ENCODE data around the gene TMC2. TPM values are rescaled to one million over a fixed set of nuclear protein-coding genes. Genes with fewer than 3 reads are reported as not detected.

Gene TMC2
- total RNA-seq, 1 donor from 2014 or later = not detected

- no peak for DNase-seq (ENCODE audit: extremely low read depth, low read depth, low spot score)
Measured at GRCh38 chr20:2564406-2564805, 28.0 kb downstream of the TMC2 start.

GRCh38 chr20:2575682-2576081 lies 39.3 kb downstream of the TMC2 start:
- no peak for DNase-seq (ENCODE audit: extremely low read depth, low read depth, low spot score)

- DNase-seq (ENCODE audit: extremely low read depth, low read depth, low spot score) = no peak
Measured at GRCh38 chr20:2576317-2576727, 39.9 kb downstream of the TMC2 start.

- DNase-seq (ENCODE audit: extremely low read depth, low read depth, low spot score) = no peak
Measured at GRCh38 chr20:2578475-2579192, 42.3 kb downstream of the TMC2 start.

- no peak for DNase-seq (ENCODE audit: extremely low read depth, low read depth, low spot score)
Measured at GRCh38 chr20:2585811-2586210, 49.4 kb downstream of the TMC2 start.

GRCh38 chr20:2593756-2594155 lies 57.4 kb downstream of the TMC2 start:
- no peak for DNase-seq (ENCODE audit: extremely low read depth, low read depth, low spot score)

GRCh38 chr20:2595076-2595475 lies 58.7 kb downstream of the TMC2 start:
- no peak for DNase-seq (ENCODE audit: extremely low read depth, low read depth, low spot score)

- DNase-seq (ENCODE audit: extremely low read depth, low read depth, low spot score) = no peak
Measured at GRCh38 chr20:2596673-2597279, 60.4 kb downstream of the TMC2 start.

GRCh38 chr20:2599288-2600006 lies 63.1 kb downstream of the TMC2 start:
- no peak for DNase-seq (ENCODE audit: extremely low read depth, low read depth, low spot score)

- DNase-seq (ENCODE audit: extremely low read depth, low read depth, low spot score) = no peak
Measured at GRCh38 chr20:2602046-2602735, 65.8 kb downstream of the TMC2 start.

GRCh38 chr20:2602746-2603145 lies 66.4 kb downstream of the TMC2 start:
- no peak for DNase-seq (ENCODE audit: extremely low read depth, low read depth, low spot score)

GRCh38 chr20:2603816-2604505 lies 67.6 kb downstream of the TMC2 start:
- DNase-seq (ENCODE audit: extremely low read depth, low read depth, low spot score) = no peak

GRCh38 chr20:2604506-2604835 lies 68.1 kb downstream of the TMC2 start:
- no peak for DNase-seq (ENCODE audit: extremely low read depth, low read depth, low spot score)

GRCh38 chr20:2606507-2607006 lies 70.2 kb downstream of the TMC2 start:
- DNase-seq (ENCODE audit: extremely low read depth, low read depth, low spot score) = no peak

GRCh38 chr20:2610326-2610725 lies 74.0 kb downstream of the TMC2 start:
- no peak for DNase-seq (ENCODE audit: extremely low read depth, low read depth, low spot score)

- DNase-seq (ENCODE audit: extremely low read depth, low read depth, low spot score) = no peak
Measured at GRCh38 chr20:2610941-2611720, 74.8 kb downstream of the TMC2 start.

GRCh38 chr20:2612073-2612472 lies 75.7 kb downstream of the TMC2 start:
- no peak for DNase-seq (ENCODE audit: extremely low read depth, low read depth, low spot score)

GRCh38 chr20:2616634-2617033 lies 80.3 kb downstream of the TMC2 start:
- DNase-seq (ENCODE audit: extremely low read depth, low read depth, low spot score) = no peak

GRCh38 chr20:2617099-2617714 lies 80.8 kb downstream of the TMC2 start:
- DNase-seq (ENCODE audit: extremely low read depth, low read depth, low spot score) = no peak
